COLO829 (cell line): ENCODE results near the gene CD40LG.

Experiments used
- DNase-seq: peaks from one replicate; pipeline ENCODE4 v3.0.0; 2012; ENCODE audit warnings: low spot score

CD40LG gene

DNA sequence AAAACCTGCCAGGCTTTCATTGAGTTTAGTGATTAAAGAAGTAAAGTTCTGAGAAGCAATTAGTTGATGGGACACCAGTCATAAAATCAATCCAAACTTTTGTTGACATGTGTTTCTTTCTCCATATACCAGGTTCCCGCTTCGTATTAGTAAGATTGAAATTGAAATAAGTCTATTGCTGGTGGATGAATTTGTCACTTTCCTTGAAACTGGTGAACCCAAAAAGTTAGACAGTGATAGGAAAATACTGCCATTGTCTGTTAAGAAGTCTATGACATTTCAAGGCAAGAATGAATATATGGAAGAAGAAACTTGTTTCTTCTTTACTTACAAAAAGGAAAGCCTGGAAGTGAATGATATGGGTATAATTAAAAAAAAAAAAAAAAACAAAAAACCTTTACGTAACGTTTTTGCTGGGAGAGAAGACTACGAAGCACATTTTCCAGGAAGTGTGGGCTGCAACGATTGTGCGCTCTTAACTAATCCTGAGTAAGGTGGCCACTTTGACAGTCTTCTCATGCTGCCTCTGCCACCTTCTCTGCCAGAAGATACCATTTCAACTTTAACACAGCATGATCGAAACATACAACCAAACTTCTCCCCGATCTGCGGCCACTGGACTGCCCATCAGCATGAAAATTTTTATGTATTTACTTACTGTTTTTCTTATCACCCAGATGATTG, at the start of gene CD40LG:
TSS of gene CD40LG (plus strand) at position 482 of the 684 bp plus-strand sequence. CDS start at position 573, 91 bp downstream.
- no peak for DNase-seq

DNA sequence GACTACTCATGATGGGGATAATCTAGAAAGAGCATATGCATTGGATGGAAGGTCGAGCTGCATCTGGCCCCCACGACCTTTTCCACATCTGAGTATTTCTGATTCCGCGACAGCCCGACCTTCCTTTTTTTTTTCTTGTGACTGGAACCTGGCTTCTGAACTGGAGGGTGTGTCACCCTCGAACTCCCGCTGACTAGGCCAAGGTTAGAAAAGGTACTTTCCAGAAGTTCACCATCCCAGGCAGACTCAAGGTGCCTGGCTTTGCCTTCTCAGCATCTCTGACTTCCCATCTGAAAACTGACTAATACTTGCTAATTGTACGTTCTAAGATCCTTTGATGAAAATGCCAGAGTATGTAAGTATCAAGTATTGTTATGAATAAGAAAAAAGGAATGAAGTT, 49.3 kb upstream of the CD40LG start:
- DNase-seq, result no peak

- DNase-seq, result no peak
These were observed 47.9 kb upstream of the CD40LG start for GRCh38 chrX:136600059-136600458.

DNA sequence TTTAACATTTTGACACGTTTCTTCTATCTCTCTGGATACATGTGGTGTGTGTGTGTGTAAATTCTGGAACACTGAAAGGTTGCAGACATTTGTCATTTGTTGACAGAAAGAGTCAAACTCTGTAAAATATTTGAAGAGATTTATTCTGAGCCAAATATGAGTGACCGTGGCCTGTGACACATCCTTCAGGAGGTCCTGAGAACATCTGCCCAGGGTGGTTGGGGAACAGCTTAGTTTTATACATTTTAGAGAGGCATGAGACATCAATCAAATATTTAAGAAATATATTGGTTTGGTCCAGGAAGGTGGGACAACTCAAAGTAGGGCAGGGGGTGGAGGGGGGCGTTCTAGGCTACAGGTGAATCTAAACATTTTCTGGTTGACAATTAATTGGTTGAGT, 40.7 kb upstream of the CD40LG start:
- no peak for DNase-seq

DNA sequence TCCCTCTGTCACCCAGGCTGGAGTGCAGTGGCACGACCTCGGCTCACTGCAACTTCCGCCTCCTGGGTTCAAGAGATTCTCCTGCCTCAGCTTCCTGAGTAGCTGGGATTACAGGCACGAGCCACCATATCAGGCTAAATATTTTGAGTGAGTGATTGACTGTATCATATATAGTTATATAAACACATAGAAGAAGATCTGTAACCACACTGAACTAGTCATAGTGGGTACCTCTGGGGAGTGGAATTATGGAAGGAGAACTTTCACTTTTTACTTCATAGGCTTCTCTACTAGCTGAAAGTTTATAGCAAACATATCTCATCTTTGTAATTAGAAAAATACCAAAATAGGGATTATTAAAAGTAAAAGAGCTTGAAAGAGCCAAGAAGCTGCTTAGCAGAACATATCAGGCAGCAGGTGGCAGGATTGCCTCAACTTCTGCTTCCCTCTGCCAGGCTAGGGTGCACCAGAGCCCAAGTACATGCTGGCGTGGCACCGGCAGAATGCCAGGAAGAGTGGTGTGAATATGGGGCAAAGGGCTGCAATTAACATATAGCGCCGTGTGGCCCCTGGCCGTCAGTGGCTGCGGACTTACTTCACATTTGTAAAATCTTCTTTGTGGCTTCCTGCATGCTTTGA, 39.5 kb upstream of the CD40LG start:
- peak; percentile 25 for DNase-seq

GRCh38 chrX:136616987-136617685, 30.8 kb upstream of the CD40LG start:
- no peak for DNase-seq

- DNase-seq, result no peak
These were observed 28.0 kb upstream of the CD40LG start for GRCh38 chrX:136619899-136620505.

DNA sequence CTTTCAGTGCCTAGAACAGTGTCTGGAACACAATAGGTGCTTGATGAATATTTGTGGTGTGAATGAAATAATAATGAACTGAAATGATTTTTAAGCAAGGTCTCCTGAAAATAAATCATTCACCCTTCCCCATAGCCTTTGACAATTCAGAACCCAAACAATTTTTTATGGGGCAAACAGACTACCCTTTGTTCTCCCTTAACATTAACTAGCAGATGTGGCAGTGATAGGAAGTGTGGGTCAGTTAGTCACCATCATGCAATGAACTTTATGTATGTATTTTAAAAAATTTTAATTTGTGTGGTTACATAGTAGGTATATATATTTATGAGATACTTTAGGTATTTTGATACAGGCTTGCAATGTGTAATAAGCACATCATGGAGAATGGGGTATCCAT, 27.2 kb upstream of the CD40LG start:
- peak; percentile 61 for DNase-seq

DNA sequence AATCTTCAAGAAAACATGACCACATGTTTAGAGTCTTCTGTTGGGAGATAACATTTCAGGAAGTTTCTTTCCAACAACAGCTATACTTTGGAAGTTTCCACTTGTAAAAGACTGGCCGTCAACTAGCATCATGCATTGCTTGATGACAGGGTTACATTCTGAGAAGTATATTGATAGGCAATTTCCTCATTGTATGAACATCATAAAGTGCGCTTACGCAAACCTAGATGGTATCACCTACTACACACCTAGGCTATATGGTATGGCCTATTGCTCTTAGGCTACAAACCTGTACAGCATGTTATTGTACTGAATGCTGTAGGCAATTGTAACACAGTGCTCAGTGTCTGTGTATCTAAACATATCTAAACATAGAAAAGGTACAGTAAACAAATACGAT, 25.4 kb upstream of the CD40LG start:
- no peak for DNase-seq

DNA sequence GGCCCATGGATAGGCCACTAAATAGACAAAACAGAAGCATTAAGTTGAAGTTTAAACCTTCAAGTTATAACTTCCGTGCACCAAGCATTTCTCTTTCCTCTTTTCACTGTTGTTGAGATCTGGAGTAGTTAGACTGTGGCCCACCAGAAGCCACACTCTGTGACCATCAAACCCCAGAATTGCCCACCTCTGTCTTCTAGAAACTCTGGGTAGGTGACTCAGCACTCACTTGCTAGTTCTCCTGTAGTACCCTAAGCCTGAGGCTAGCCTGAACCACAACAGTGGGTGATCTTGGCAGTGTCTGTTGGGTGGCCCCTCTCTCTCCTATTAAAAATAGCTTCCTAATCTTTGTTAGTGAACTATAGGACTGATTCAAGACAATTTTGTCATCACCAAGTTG, 24.6 kb upstream of the CD40LG start:
- no peak for DNase-seq

- DNase-seq, result no peak
These were observed 22.7 kb upstream of the CD40LG start for GRCh38 chrX:136625246-136625645.

GRCh38 chrX:136626237-136626636, 21.7 kb upstream of the CD40LG start:
- DNase-seq, result no peak

DNA sequence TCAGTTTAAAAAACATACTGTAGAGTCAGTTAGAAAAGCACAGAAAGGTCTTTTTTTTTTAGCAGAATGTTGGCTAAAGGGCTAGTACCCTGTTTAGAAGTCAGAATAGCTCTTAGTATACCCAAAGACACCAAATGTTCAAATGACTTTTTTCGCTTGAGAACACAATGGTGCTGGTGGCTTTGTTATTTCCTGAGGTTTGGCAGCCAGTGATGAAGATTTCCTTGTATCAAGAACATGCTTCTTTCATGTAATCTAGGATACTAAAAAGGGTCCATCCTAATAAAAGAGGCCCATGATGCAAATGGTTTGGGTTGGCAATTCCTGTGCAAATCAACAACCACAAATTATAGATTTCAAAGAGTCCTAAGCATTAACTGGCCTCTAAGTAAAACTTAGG, 21.1 kb upstream of the CD40LG start:
- DNase-seq, result no peak

- no peak for DNase-seq
These were observed 20.5 kb upstream of the CD40LG start for GRCh38 chrX:136627409-136627808.

DNA sequence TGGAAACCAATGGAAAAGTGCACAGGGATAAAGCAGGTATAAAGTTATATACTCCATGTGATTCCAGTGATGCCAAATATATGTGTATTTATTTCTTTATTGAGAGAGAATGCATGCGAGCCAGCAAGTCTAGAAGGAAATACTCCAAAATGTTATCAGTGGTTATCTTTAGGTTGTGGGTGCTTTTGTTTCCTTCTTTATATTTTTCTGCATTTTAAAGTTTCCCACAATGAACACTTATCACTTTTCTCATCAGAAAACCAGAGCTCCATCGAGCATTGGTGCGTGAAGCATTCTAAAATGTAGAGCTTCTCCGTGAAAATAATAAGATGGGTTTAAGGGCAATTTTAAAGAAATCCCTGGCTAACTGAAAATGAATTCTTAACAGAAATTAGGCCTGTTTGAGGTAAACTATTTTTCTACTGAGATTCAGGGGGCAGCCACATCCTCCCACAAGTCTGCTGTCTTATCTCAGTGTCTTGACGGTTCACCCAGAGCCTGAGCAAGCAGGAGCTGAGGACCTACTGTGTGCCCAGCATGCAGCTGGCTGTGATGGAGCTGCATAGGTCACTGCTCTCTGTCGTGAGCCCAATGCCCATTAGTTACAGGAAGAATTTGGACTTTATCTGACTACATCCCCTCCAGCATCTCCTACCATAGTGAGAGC, 18.7 kb upstream of the CD40LG start:
- DNase-seq, result no peak

DNA sequence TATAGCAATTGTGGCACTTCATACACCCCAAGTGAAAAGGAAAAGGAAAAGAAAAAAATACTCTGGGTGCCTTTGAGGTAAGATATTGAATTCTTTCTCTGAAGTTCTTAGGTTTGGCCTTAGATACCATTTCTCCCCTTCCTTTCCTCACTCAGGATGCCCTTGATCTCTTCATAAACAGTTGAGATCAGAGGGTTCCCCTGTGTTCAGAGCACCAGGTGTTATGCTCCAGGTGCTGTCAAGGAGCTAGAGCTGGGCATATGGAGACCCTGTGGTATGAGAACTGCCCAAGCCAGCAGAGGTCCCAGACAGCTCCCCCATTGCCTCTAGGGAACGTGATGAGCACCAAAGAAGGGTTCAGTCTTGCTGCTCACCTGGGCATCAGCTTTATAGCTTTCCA, 17.1 kb upstream of the CD40LG start:
- no peak for DNase-seq

DNA sequence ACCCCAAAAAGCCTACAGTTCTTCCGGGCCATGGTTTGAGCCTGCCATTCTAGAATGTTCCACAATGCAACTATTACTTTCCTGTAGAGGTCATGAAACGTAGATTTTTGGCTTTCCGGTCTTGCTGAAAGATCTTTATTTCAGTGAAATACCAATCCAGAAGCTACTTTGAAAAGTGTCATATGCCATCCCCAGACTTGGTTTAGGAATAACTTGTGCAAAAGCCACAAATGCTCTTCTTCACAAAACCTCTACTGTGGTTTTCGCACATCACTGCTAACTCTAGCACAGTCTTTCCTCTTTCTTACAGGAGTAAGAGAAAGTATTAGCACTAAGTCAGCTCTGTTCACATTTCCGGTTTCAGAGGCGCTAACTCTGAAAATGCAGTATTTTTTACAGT, 12.7 kb upstream of the CD40LG start:
- no peak for DNase-seq

- DNase-seq, result no peak
These were observed 11.8 kb upstream of the CD40LG start for GRCh38 chrX:136636121-136636520.

- no peak for DNase-seq
These were observed 8.3 kb upstream of the CD40LG start for GRCh38 chrX:136639506-136640176.

GRCh38 chrX:136643243-136643642, 4.7 kb upstream of the CD40LG start:
- no peak for DNase-seq

DNA sequence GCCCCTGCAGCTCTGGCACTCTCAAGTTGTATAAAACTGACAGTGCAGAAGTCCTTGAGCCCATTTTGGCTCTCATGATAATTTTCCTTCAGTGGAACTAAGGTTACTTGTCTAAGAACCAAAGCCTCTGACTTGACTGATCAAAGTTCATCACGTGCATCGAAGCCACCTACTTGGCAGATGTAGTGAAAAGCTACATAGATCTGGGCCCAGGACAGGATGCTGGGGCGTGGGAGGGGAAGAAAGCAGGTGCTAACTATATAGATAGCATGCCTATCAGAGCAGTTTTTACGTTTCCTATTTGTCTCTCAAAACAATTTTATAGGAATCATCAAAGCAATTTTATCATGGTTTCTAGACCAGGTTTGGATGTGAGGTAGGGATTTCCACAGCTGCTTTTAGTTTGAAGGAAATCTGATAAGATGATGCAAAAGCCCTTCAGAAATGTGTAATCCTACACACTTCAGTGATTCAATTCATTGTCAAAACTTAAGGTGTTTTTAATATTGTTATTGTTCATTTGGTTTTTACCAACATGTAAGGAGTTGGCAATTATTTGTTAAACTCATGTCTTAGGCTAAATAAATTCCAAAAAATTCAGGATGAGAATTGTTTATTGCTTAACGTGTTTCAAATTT, 1.2 kb upstream of the CD40LG start:
- no peak for DNase-seq
